ENCODE data around the gene OSBPL1A.

- no peak for TF ChIP-seq TAF1 (IDR thresholded peaks at IDR 0.05; ENCODE audit: borderline replicate concordance, insufficient read depth, low read length)
- TF ChIP-seq REST (IDR thresholded peaks at IDR 0.05; ENCODE audit: insufficient read depth in 1 of 2, low read depth in 2 of 2, low read length in 2 of 2), result no peak
- TF ChIP-seq POLR2AphosphoS5 (IDR thresholded peaks at IDR 0.05; ENCODE audit: low read depth, low read length), result no peak
- no peak for TF ChIP-seq SIN3A (IDR thresholded peaks at IDR 0.05; ENCODE audit: borderline replicate concordance, insufficient read depth, low read length)
Measured at GRCh38 chr18:24219561-24220317, 177.9 kb downstream of the OSBPL1A start.

Measured in PFSK-1 (cell line).